ENCODE results near the gene RNF128. TPM values are rescaled to one million over a fixed set of nuclear protein-coding genes. Genes with fewer than 3 reads are reported as not detected.
A peak's percentile ranks its signal among the peaks of the same experiment; 100 is the strongest.

The RNF128 gene
- total and polyA plus RNA-seq, 2 of the 13 experiments (the other 11 are each of a cell fraction or from before 2014, with no cell fraction given): 18.5 to 43.5 TPM

GRCh38 chrX:106696502-106696901 is 30.0 kb upstream of the RNF128 start:
- Histone ChIP-seq H3K79me2 (ENCODE audit: insufficient read depth, low read length) (peaks cover 12% of the 10 kb centered on the region), H3K4me2 (ENCODE audit: low read depth, low read length) (peak overlapping the region; percentile 75), H3K4me1 (ENCODE audit: insufficient read depth, low read length) (peaks cover 23% of the 10 kb centered on the region), H3K4me3 (replicated peaks in 1 of 3; ENCODE audit: insufficient read depth in 1 of 3, low read depth in 2 of 3, low read length in 3 of 3) (peak overlapping the region in 2 of 3 experiments; percentile 9 to 72; a peak in 2 of 6 replicates), H3K27me3 (ENCODE audit: control insufficient read depth in 1 of 2, insufficient read depth in 2 of 2, low read length in 2 of 2) (no peaks in the 10 kb centered on the region), H3K9ac (ENCODE audit: insufficient read depth, low read depth, low read length) (0 out of 2 replicates have a peak overlapping the region, but pooled peaks have one; percentile 22), H2AFZ (ENCODE audit: low read length) (no peak overlapping the region), H3K36me3 (replicated peaks in 1 of 2; ENCODE audit: control insufficient read depth in 1 of 2, insufficient read depth in 2 of 2, low read length in 2 of 2) (no peaks in the 10 kb centered on the region), H4K20me1 (ENCODE audit: insufficient read depth, low read length) (no peaks in the 10 kb centered on the region), H3K9me3 (ENCODE audit: low read length) (no peaks in the 10 kb centered on the region), H3K27ac (ENCODE audit: extremely low read length, insufficient read depth, low read length) (no peak overlapping the region)
- POLR2A ChIA-PET: no interaction called here
- CTCF ChIA-PET (ENCODE audit: low intra/inter-chr PET ratio, low total read pairs): no interaction called here
- no peak for FAIRE-seq
- BruUV-seq (replicated peaks): no TSS peak
- in situ Hi-C loops (cut with HindIII; ENCODE audit: extremely low pct_ligation_motif_present, low pct_unique_long_range_greater_than_20kb) (no loop called here), intact Hi-C loops (cut with micrococcal nuclease; ENCODE audit: unreplicated experiment) (no loop called here)
- DNase-seq (ENCODE audit: low spot score): peak; percentile 2
- WGBS (ENCODE audit: low lambda C conversion rate): 63% methylated on average over 3 of the region's 3 CpGs
- TF ChIP-seq STAG1 (CRISPR knock-in tag; IDR thresholded peaks at IDR 0.05) (0 out of 2 replicates have a peak, but pooled peaks have one; percentile 6), ZNF784 (CRISPR knock-in tag; IDR thresholded peaks at IDR 0.05; ENCODE audit: borderline replicate concordance) (no peak), CTCF (CRISPR knock-in tag; IDR thresholded peaks at IDR 0.05) (peak; percentile 33; the same call in 1 of the 2 replicates), ZNF737 (CRISPR knock-in tag; IDR thresholded peaks at IDR 0.05; ENCODE audit: borderline replicate concordance) (no peak)
- no peak for ATAC-seq

GRCh38 chrX:106698693-106699092 is 27.8 kb upstream of the RNF128 start:
- intact Hi-C loops (cut with micrococcal nuclease; ENCODE audit: unreplicated experiment): no loop called here
- 93% methylated on average over 3 of the region's 3 CpGs for WGBS (ENCODE audit: low lambda C conversion rate)
- Histone ChIP-seq H2AFZ (ENCODE audit: low read length) (no peak overlapping the region), H3K27me3 (ENCODE audit: control insufficient read depth in 1 of 2, insufficient read depth in 2 of 2, low read length in 2 of 2) (no peaks in the 10 kb centered on the region), H4K20me1 (ENCODE audit: insufficient read depth, low read length) (no peaks in the 10 kb centered on the region), H3K9ac (ENCODE audit: insufficient read depth, low read depth, low read length) (no peak overlapping the region), H3K4me2 (ENCODE audit: low read depth, low read length) (no peak overlapping the region), H3K9me3 (ENCODE audit: low read length) (no peaks in the 10 kb centered on the region), H3K4me3 (replicated peaks in 1 of 3; ENCODE audit: insufficient read depth in 1 of 3, low read depth in 2 of 3, low read length in 3 of 3) (no peak overlapping the region), H3K79me2 (ENCODE audit: insufficient read depth, low read length) (peaks cover 12% of the 10 kb centered on the region), H3K27ac (ENCODE audit: extremely low read length, insufficient read depth, low read length) (no peak overlapping the region), H3K4me1 (ENCODE audit: insufficient read depth, low read length) (peaks cover 9% of the 10 kb centered on the region), H3K36me3 (replicated peaks in 1 of 2; ENCODE audit: control insufficient read depth in 1 of 2, insufficient read depth in 2 of 2, low read length in 2 of 2) (no peaks in the 10 kb centered on the region)
- no peak for FAIRE-seq
- in situ Hi-C loops (cut with HindIII; ENCODE audit: extremely low pct_ligation_motif_present, low pct_unique_long_range_greater_than_20kb): no loop called here
- ATAC-seq: no peak
- no TSS peak for BruUV-seq (replicated peaks)
- ChIA-PET CTCF (ENCODE audit: low intra/inter-chr PET ratio, low total read pairs) (no interaction called here), POLR2A (no interaction called here)
- no peak for DNase-seq (ENCODE audit: low spot score)
- TF ChIP-seq ZNF687 (CRISPR knock-in tag; IDR thresholded peaks at IDR 0.05) (no peak), ZMAT5 (CRISPR knock-in tag; IDR thresholded peaks at IDR 0.05; ENCODE audit: borderline replicate concordance, low read depth) (no peak), HNRNPH1 (optimal IDR thresholded peaks at IDR 0.05; ENCODE audit: low read depth, low read length) (no peak), RBFOX2 (IDR thresholded peaks at IDR 0.05; ENCODE audit: low read depth, low read length) (no peak), MXD1 (CRISPR knock-in tag; IDR thresholded peaks at IDR 0.05) (no peak)

Measured in HepG2 (cell line).